Measurements from ENCODE around the gene BIN1.

DNA sequence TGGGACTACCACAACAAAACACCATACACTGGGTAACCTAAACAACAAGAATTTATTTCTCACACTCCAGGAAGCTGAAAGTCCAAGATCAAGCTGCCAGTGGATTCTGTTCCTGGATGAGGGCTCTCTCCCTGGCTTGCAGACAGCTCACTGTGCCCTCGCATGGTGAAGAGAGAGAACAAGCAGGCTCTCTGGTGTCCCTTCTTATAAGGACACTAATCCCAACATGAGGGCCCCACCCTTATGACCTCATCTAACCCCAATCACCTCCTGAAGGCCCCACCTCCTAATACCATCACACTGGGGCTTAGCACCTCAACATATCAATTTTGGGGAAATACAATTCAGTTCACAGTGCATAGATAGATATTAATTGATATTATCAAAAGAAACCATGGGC is 83.5 kb downstream of the BIN1 start:
- TF ChIP-seq, protein P1, sequence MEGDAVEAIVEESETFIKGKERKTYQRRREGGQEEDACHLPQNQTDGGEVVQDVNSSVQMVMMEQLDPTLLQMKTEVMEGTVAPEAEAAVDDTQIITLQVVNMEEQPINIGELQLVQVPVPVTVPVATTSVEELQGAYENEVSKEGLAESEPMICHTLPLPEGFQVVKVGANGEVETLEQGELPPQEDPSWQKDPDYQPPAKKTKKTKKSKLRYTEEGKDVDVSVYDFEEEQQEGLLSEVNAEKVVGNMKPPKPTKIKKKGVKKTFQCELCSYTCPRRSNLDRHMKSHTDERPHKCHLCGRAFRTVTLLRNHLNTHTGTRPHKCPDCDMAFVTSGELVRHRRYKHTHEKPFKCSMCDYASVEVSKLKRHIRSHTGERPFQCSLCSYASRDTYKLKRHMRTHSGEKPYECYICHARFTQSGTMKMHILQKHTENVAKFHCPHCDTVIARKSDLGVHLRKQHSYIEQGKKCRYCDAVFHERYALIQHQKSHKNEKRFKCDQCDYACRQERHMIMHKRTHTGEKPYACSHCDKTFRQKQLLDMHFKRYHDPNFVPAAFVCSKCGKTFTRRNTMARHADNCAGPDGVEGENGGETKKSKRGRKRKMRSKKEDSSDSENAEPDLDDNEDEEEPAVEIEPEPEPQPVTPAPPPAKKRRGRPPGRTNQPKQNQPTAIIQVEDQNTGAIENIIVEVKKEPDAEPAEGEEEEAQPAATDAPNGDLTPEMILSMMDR (conservative IDR thresholded peaks at IDR 0.05; ENCODE audit: low read depth, low read length) = no peak
- no peak for TF ChIP-seq EZH2 (IDR thresholded peaks at IDR 0.05; ENCODE audit: borderline replicate concordance, low read depth, low read length, poor library complexity, severe bottlenecking)

Data from A673 (cell line).